HG03469 (cell line): Measurements from ENCODE around the gene HOXC9.

ENCODE experiments used
- ATAC-seq: cut with Tn5 transposase; IDR thresholded peaks from one replicate; pipeline ENCODE4 v1.9.1; 2021; ENCODE audit warnings: mild to moderate bottlenecking, moderate library complexity, moderate number of reproducible peaks; ENCODE audit not compliant: unreplicated experiment

Gene HOXC9

GRCh38 chr12:54024581-54025305, 24.8 kb downstream of the HOXC9 start:
- ATAC-seq = no peak

- ATAC-seq = no peak
Measured at GRCh38 chr12:54025499-54026405, 25.8 kb downstream of the HOXC9 start.

- no peak for ATAC-seq
Measured at GRCh38 chr12:54026640-54027441, 26.9 kb downstream of the HOXC9 start.

DNA sequence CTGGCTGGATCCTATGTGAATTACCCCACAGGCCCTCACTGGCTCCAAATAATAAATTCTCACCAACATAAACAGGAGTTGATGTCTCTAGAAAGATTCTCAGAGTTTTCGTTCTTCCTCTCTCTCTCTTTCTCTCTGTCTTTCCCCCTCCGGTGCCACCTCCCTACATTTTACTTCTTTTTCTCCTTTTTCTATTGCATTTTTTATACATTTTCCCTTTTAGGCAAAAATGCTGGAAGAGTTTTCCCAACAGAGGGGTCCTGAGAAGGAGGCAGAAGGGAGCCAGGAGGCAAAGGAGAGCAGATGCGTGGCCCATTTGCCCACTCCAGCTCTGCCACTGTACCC, 27.5 kb downstream of the HOXC9 start:
- ATAC-seq = no peak

DNA sequence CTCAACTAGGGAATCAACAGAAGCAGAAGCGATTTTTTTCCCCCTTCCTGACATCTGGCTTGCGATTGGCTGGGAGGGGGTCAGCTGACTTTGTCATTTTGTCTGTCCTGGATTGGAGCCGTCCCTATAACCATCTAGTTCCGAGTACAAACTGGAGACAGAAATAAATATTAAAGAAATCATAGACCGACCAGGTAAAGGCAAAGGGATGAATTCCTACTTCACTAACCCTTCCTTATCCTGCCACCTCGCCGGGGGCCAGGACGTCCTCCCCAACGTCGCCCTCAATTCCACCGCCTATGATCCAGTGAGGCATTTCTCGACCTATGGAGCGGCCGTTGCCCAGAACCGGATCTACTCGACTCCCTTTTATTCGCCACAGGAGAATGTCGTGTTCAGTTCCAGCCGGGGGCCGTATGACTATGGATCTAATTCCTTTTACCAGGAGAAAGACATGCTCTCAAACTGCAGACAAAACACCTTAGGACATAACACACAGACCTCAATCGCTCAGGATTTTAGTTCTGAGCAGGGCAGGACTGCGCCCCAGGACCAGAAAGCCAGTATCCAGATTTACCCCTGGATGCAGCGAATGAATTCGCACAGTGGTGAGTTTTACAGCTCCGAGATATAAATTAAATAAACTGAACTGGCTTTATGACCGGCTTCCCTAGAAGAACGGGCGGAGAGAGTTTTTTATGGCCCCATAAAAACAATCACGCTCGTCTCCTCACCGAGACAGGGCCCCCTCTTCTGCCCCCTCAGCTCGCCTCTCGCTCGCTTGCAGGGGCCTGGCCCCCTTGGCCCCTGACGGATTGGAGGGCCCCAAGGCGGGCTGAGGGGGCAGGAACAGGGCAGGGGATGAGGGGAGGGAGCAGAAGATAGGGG, 28.6 kb downstream of the HOXC9 start, which contains the start of gene HOXC6:
Gene HOXC6 (plus strand): TSS at position 127 of the 888 bp plus-strand sequence. CDS start 82 bp downstream, at position 209.
- no peak for ATAC-seq

- no peak for ATAC-seq
Measured at GRCh38 chr12:54029529-54030441, 29.8 kb downstream of the HOXC9 start.

DNA sequence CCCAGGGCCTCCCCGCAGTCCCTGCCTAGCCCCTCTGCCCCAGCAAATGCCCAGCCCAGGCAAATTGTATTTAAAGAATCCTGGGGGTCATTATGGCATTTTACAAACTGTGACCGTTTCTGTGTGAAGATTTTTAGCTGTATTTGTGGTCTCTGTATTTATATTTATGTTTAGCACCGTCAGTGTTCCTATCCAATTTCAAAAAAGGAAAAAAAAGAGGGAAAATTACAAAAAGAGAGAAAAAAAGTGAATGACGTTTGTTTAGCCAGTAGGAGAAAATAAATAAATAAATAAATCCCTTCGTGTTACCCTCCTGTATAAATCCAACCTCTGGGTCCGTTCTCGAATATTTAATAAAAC, 30.5 kb downstream of the HOXC9 start:
- ATAC-seq = no peak

GRCh38 chr12:54030889-54031471, 31.0 kb downstream of the HOXC9 start:
- no peak for ATAC-seq

DNA sequence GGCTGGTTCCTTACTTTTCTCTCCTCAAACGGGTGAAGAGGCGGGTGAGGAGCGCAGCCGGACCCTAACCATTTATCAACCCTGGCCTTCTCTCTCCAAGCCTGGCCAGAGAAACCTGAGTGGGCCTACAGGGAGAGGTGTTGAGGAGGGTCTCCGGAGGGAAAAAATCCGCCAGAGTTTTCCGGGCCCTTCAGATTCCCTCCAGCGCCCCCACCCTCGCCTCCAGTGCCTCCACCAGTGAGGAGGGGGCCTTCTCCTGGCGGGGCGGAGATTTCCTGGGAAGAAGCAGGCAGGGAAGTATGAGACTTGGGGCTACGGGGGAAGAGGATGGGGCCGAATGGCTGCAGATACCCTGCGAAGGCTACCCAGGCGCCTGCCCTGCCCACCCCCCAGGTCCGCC, 31.5 kb downstream of the HOXC9 start:
- no peak for ATAC-seq

DNA sequence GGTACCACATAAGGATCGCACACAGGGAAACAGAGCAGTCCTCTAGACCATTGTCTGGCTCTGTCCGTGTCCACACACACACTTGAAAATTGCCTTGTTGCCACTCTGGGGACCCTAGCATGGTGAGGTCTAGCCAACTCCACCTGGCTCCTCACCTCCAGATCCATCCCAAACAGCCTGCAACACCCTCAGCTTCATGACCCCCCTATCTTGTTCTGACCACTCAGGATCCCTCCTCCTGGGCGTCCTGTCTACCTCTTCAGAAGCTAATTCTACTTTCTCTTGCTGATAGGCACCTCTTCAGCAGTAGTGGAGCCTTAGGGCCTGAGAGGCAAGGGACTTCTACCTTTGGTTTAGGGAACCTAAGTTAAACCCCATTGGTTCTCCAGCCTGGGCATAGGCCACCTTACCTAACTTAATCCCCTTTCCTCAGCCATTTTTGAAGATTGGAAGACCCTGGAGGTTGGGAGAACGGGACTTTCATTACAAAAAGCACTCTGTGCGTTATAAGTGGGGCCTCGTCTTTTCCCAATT, 32.2 kb downstream of the HOXC9 start:
- ATAC-seq = no peak

GRCh38 chr12:54032627-54033100, 32.7 kb downstream of the HOXC9 start, which contains the start of gene HOXC5:
HOXC5 (plus strand) TSS chr12:54033050; CDS start chr12:54033123, 73 bp downstream.
- no peak for ATAC-seq

DNA sequence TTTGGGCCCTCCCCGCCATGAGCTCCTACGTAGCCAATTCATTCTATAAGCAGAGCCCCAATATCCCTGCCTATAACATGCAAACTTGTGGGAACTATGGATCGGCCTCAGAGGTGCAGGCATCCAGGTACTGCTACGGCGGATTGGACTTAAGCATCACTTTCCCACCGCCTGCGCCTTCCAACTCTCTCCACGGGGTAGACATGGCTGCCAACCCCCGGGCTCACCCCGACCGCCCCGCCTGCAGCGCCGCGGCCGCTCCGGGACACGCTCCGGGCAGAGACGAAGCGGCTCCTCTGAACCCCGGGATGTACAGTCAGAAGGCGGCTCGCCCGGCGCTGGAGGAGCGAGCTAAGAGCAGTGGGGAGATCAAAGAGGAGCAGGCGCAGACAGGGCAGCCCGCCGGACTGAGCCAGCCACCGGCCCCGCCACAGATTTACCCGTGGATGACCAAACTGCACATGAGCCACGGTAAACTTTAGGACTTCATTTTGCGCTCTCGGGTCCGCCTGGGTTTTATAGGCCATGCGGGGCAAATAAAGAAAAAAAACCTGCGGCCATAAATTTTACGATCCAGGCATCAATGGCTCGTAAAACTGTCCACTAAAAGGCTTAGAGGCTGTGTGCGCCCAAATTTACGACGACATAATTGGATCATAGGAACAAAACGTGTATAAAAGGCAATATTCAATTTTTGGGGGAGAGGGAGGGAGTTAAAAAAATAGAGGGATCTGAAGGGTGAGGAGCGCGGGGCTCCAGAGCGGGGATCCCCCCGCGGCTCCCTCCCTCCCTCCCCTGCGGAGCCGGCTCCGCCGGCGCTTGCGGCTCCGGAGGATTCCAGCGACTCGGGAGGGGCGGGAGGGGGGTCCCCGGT, 33.4 kb downstream of the HOXC9 start:
- ATAC-seq = no peak

DNA sequence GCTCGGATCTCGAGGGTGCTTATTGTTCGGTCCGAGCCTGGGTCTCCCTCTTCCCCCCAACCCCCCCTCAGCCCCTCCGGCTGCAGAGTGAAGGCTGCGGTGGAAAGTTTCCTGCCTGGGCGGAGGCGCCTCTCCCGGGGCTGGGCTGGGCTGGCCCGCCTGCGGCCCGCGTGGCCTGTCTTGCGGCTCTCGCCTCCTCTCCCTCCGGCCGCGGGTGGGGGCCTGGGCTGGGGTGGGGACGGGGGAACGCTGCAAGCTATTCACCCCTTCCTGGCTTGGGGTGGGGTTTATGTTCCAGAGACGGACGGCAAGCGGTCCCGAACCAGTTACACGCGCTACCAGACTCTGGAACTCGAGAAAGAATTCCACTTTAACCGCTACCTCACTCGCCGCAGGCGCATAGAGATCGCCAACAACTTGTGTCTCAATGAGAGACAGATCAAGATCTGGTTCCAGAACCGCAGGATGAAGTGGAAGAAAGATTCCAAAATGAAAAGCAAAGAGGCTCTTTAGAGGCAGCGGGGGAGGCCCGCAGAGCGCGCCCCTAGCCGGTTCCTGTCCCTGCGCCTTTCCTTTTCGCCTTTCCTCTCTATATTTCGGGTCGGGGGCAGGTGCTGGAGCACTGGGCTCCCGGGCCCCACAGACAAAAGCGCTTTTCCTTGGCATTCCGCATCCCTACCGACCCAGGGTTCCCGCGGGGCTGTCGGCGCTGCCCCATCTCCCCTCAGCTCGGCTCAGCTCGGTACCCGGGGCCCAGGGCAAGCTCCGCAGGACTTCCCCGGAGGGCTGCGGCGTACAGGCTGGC, 34.2 kb downstream of the HOXC9 start:
- ATAC-seq = no peak

GRCh38 chr12:54034785-54035310, 34.9 kb downstream of the HOXC9 start:
- ATAC-seq = no peak

- ATAC-seq = no peak
Measured at GRCh38 chr12:54035568-54036264, 35.8 kb downstream of the HOXC9 start.
